ENCODE measurements around the gene STIM1. TPM values are rescaled to one million over a fixed set of nuclear protein-coding genes. Genes with fewer than 3 reads are reported as not detected.
"Not testable (repeated sequence)": the region's sequence is repeated elsewhere in the genome, so short reads cannot be mapped to it uniquely, and the experiment has no call there.

Gene STIM1
- total and polyA plus RNA-seq, 7 donors = 5.3 to 44.8 (median 29.3) TPM

- intact Hi-C loops (cut with DNase I) = no loop called here
- no peak for DNase-seq
- H3K4me3 ChIP-seq = no peak overlapping the region
- H3K27ac ChIP-seq = no peak overlapping the region
- no peaks in the 10 kb centered on the region for H3K36me3 ChIP-seq
- WGBS, 2 donors = 93 to 95% methylated on average over 3 of the region's 3 CpGs
- H3K4me1 ChIP-seq = peaks cover 0 to 11% (median 7%) of the 10 kb centered on the region in 4 donors
- no peaks in the 10 kb centered on the region for H3K27me3 ChIP-seq
- H3K9me3 ChIP-seq = no peaks in the 10 kb centered on the region
- TF ChIP-seq CTCF (IDR thresholded peaks at IDR 0.05) (no peak), EP300 (IDR thresholded peaks at IDR 0.05) (no peak), POLR2A (IDR thresholded peaks at IDR 0.05) (no peak), POLR2AphosphoS5 (IDR thresholded peaks at IDR 0.05) (no peak)
Measured at GRCh38 chr11:3810446-3810845, 45.0 kb upstream of the STIM1 start.

GRCh38 chr11:3810951-3811350 lies 44.5 kb upstream of the STIM1 start:
- intact Hi-C loops (cut with DNase I) = no loop called here
- no peak for TF ChIP-seq POLR2AphosphoS5 (IDR thresholded peaks at IDR 0.05)
- TF ChIP-seq EP300 (IDR thresholded peaks at IDR 0.05) = no peak
- no peak for TF ChIP-seq POLR2A (IDR thresholded peaks at IDR 0.05)
- no peak for TF ChIP-seq CTCF (IDR thresholded peaks at IDR 0.05)
- H3K27me3 ChIP-seq = no peaks in the 10 kb centered on the region
- H3K4me1 ChIP-seq = peaks cover 0 to 11% (median 7%) of the 10 kb centered on the region in 4 donors
- no peak for DNase-seq
- WGBS, 2 donors = 94 to 96% methylated on average over 4 of the region's 4 CpGs
- no peaks in the 10 kb centered on the region for H3K9me3 ChIP-seq
- no peaks in the 10 kb centered on the region for H3K36me3 ChIP-seq
- H3K4me3 ChIP-seq = no peak overlapping the region
- no peak overlapping the region for H3K27ac ChIP-seq

- H3K27ac ChIP-seq; DNase-seq; H3K4me3 ChIP-seq; H3K27me3 ChIP-seq; H3K36me3 ChIP-seq; intact Hi-C loops (cut with DNase I); H3K9me3 ChIP-seq; H3K4me1 ChIP-seq: not testable (repeated sequence)
- 95 to 96% methylated on average over 5 of the region's 5 CpGs for WGBS, 2 donors
Measured at GRCh38 chr11:3814832-3815231, 40.6 kb upstream of the STIM1 start.

- no peak for DNase-seq
- Histone ChIP-seq H3K27ac (no peak overlapping the region), H3K27me3 (no peaks in the 10 kb centered on the region), H3K4me1 (no peaks in the 10 kb centered on the region), H3K4me3 (no peak overlapping the region), H3K9me3 (no peaks in the 10 kb centered on the region), H3K36me3 (no peaks in the 10 kb centered on the region)
- intact Hi-C loops (cut with DNase I) = no loop called here
- TF ChIP-seq CTCF (IDR thresholded peaks at IDR 0.05) (no peak), EP300 (IDR thresholded peaks at IDR 0.05) (no peak), POLR2AphosphoS5 (IDR thresholded peaks at IDR 0.05) (no peak), POLR2A (IDR thresholded peaks at IDR 0.05) (no peak)
- WGBS, 2 donors = 80 to 86% methylated on average over 4 of the region's 4 CpGs
Measured at GRCh38 chr11:3815845-3816244, 39.6 kb upstream of the STIM1 start.

- WGBS, 2 donors = 88 to 90% methylated on average over 2 of the region's 2 CpGs
- Histone ChIP-seq H3K4me1 (no peaks in the 10 kb centered on the region), H3K27me3 (no peaks in the 10 kb centered on the region), H3K27ac (no peak overlapping the region), H3K36me3 (no peaks in the 10 kb centered on the region), H3K4me3 (no peak overlapping the region), H3K9me3 (no peaks in the 10 kb centered on the region)
- DNase-seq = no peak
- TF ChIP-seq CTCF (IDR thresholded peaks at IDR 0.05) (no peak), POLR2AphosphoS5 (IDR thresholded peaks at IDR 0.05) (no peak), EP300 (IDR thresholded peaks at IDR 0.05) (no peak), POLR2A (IDR thresholded peaks at IDR 0.05) (no peak)
- intact Hi-C loops (cut with DNase I) = no loop called here
Measured at GRCh38 chr11:3816673-3817072, 38.8 kb upstream of the STIM1 start.

All from sigmoid colon (tissue), 7 donors.